Measurements from ENCODE around the gene GRK5. TPM values are rescaled to one million over a fixed set of nuclear protein-coding genes. Genes with fewer than 3 reads are reported as not detected.

GRK5 gene
- total RNA-seq, result 47.0 and 66.5 TPM in 2 replicates

GRCh38 chr10:119207366-119207666 lies at the start of gene GRK5:
Gene GRK5 (plus strand): TSS chr10:119207571. CDS start chr10:119207918, 347 bp downstream.

DNA sequence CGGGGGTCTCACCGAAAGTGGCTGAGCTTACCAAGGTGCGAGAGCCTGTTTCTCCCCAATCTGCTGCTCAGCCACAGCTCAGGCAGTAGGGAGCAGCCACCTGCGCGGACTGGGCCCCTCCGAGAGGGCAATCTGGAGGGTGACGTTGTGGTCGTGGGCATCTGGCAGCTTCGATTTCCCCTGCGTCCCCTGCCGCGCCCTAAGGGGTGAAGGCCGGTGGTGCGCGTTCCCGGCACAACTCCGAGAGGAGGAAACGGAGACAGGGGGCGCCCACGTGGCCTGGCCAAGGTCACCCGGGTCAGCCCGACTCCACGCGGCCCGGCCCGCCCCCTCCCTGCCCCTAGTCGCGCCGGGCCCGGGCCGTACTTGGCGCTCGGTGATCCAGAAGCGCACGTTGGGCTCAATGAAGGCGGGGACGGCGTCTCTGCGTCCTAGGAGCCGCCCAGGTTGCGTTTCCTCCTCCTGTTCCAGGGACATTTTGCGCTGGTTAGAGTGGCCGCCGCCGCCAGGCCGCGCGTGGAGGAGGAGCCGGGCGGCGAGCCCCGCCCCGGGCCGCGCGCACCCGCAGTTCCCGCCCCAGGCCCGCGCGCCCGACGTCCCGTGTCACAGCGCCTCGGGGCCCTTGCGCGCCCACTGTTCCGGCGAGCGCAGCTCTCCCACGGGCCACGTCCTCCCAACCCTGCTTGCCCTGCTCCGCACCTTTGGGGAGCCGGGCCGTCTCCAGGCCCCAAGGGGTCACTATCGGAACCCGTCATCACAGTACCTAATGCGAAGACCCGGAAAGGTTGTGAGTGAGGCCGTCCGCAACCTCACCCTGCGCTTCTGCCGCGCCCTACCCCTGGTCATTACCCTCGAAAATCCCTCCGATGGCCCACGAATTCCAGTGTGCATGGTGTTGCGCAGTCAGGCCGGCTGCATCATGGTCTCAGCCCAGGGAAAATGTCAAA lies 41.9 kb upstream of the GRK5 start, which contains the start of gene SFXN4:
SFXN4 (minus strand) TSS at position 544 of the 947 bp plus-strand sequence; CDS start at position 477, 67 bp downstream.

GRCh38 chr10:119178372-119179119 lies 28.8 kb upstream of the GRK5 start, which contains the start of gene PRDX3:
Gene PRDX3 (minus strand): TSS chr10:119178812. CDS start chr10:119178790, 22 bp downstream.

Other genes starting within 250 kb of the GRK5 start
- gene NANOS1, start 177.9 kb upstream of the GRK5 start, total RNA-seq, result 1.1 and 1.2 TPM in 2 replicates
- 135 and 140 TPM in 2 replicates for gene EIF3A, start 126.8 kb upstream of the GRK5 start, total RNA-seq
- 59.8 and 63.4 TPM in 2 replicates for gene DENND10, start 103.5 kb upstream of the GRK5 start, total RNA-seq
- 6.6 and 9.8 TPM in 2 replicates for gene SFXN4, start 41.9 kb upstream of the GRK5 start, total RNA-seq
- gene PRDX3, start 28.8 kb upstream of the GRK5 start, total RNA-seq, result 124 and 147 TPM in 2 replicates

Measured in aortic smooth muscle cell (primary cell).